Activated CD8-positive, alpha-beta T cell treated with anti-CD3 and anti-CD28 coated beads for 36 hours (primary cell): Measurements from ENCODE around the gene KCTD16. TPM values are rescaled to one million over a fixed set of nuclear protein-coding genes. Genes with fewer than 3 reads are reported as not detected.

Experiments
- ATAC-seq: fragments of 200-7000 bp; cut with Tn5 transposase; one replicate; pipeline ENCODE4 v1.10.0; 2021; ENCODE audit warnings: mild to moderate bottlenecking, moderate library complexity
- CTCF ChIA-PET: fragments of 350-600 bp; sonication (Branson Sonifier 250); formaldehyde crosslinking; loops from one replicate; lab custom pipeline; 2021; ENCODE audit warnings: antibody characterized with exemption; lab: Charles Lee
- POLR2A ChIA-PET: fragments of 350-600 bp; sonication (Branson Sonifier 250); formaldehyde crosslinking; loops from one replicate; lab custom pipeline; 2021; ENCODE audit warnings: antibody characterized with exemption; lab: Charles Lee
- DNase-seq: peaks from one replicate; pipeline ENCODE4 v3.0.0-alpha.2; 2020
- H3K27ac Mint-ChIP-seq: one replicate; pipeline ENCODE4 v1.8.0; 2021; ENCODE audit warnings: mild to moderate bottlenecking, mixed read lengths
- H3K27me3 Mint-ChIP-seq: one replicate; pipeline ENCODE4 v1.8.0; 2021; ENCODE audit warnings: mixed read lengths
- H3K36me3 Mint-ChIP-seq: one replicate; pipeline ENCODE4 v1.8.0; 2021; ENCODE audit warnings: low read depth, mixed read lengths
- H3K4me1 Mint-ChIP-seq: one replicate; pipeline ENCODE4 v1.8.0; 2021; ENCODE audit warnings: low read depth, mixed read lengths
- H3K4me3 Mint-ChIP-seq: one replicate; pipeline ENCODE4 v1.8.0; 2021; ENCODE audit warnings: mild to moderate bottlenecking, moderate library complexity, mixed read lengths
- H3K9me3 Mint-ChIP-seq: one replicate; pipeline ENCODE4 v1.8.0; 2021; ENCODE audit warnings: mixed read lengths
- intact Hi-C: fragments of 100-400 bp; cut with micrococcal nuclease; formaldehyde crosslinking; loops from one replicate; pipeline ENCODE4 v1.10.0; 2022
- total RNA-seq, 2 experiments: library from RNA; stranded (reverse); gene quantifications; one replicate each; pipeline ENCODE4 v1.2.3, GENCODE V29; 2021
- TF ChIP-seq, protein P1 (sequence below): fragments of 200-600 bp; IDR thresholded peaks from one replicate; pipeline ENCODE4 v1.8.0; 2022; ENCODE audit warnings: antibody characterized with exemption, mild to moderate bottlenecking

Gene KCTD16
- total RNA-seq, 2 experiments from 2014 or later: 0.27 to 0.29 TPM

DNA sequence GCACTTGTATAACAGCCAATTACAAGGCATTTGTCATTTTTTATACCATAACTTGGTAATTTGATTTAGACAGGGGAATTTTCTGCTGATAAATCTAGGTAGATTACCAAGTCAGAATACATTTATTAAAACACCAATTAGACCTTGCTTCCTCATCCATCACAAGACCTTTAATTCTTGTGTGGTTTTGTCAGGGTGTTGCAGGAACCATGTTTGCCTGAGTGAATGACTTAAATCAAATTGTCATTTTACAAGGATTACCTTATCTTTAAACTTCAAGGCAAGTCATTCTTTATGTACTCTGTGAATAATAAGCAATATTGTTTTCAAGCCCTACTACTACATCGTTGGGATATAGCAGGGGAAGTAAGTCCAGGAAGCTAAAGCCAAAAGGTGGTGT, 257.7 kb downstream of the KCTD16 start:
- TF ChIP-seq, protein P1, sequence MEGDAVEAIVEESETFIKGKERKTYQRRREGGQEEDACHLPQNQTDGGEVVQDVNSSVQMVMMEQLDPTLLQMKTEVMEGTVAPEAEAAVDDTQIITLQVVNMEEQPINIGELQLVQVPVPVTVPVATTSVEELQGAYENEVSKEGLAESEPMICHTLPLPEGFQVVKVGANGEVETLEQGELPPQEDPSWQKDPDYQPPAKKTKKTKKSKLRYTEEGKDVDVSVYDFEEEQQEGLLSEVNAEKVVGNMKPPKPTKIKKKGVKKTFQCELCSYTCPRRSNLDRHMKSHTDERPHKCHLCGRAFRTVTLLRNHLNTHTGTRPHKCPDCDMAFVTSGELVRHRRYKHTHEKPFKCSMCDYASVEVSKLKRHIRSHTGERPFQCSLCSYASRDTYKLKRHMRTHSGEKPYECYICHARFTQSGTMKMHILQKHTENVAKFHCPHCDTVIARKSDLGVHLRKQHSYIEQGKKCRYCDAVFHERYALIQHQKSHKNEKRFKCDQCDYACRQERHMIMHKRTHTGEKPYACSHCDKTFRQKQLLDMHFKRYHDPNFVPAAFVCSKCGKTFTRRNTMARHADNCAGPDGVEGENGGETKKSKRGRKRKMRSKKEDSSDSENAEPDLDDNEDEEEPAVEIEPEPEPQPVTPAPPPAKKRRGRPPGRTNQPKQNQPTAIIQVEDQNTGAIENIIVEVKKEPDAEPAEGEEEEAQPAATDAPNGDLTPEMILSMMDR: no peak
- DNase-seq (no peak), ATAC-seq (no peak)
- H3K4me1 Mint-ChIP-seq: no peaks in the 10 kb centered on the region
- no peaks in the 10 kb centered on the region for H3K27me3 Mint-ChIP-seq
- intact Hi-C loops: no loop called here
- no peaks in the 10 kb centered on the region for H3K36me3 Mint-ChIP-seq
- CTCF ChIA-PET: no interaction called here
- H3K9me3 Mint-ChIP-seq: peaks cover 4% of the 10 kb centered on the region
- H3K4me3 Mint-ChIP-seq: no peak overlapping the region
- POLR2A ChIA-PET: no interaction called here
- H3K27ac Mint-ChIP-seq: no peak overlapping the region

DNA sequence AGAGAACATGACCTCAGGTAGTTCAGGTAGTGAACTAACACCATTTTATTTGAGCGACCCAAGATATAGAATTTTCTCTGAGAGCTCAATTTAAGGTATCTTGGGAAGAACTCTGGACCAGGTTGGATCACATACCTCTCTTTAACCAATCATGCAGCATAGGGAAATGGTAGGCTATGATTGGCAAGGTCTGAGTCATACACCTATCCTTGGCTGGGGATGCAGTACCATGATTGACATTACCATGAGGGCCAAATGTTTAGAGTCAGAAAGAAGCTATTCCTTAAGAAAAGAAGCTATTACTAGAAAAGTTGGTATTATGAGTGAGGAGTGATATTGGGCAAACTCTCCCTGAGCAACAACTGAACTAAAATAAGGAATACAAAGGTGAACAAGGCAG, 258.7 kb downstream of the KCTD16 start:
- Mint-ChIP-seq H3K4me1 (no peaks in the 10 kb centered on the region), H3K27ac (no peak overlapping the region), H3K4me3 (no peak overlapping the region), H3K27me3 (no peaks in the 10 kb centered on the region), H3K9me3 (peaks cover 5% of the 10 kb centered on the region), H3K36me3 (no peaks in the 10 kb centered on the region)
- intact Hi-C loops: no loop called here
- TF ChIP-seq, protein P1: no peak
- ChIA-PET POLR2A (no interaction called here), CTCF (no interaction called here)
- DNase-seq: no peak
- ATAC-seq: no peak

DNA sequence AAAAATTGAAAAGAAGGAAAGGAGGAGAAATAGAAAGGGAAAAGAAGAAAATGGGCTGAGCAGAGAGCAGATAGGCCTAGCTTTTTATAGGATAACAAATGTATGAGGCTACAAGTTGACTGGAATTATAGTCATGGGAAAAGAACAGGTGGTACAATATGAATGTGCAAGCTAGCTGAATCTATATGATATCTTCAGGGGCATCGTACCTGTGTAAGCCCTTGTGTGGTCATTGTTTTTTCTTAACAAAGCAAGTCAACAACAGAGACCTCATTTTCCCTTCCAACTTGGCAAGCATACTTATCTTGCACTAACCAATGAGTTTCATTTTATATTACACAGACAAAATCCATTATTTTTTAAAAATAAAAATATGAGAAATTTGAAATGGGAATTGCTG, 259.2 kb downstream of the KCTD16 start:
- no peaks in the 10 kb centered on the region for H3K27me3 Mint-ChIP-seq
- ChIA-PET POLR2A (no interaction called here), CTCF (no interaction called here)
- no peaks in the 10 kb centered on the region for H3K4me1 Mint-ChIP-seq
- H3K4me3 Mint-ChIP-seq: no peak overlapping the region
- TF ChIP-seq, protein P1: no peak
- DNase-seq (no peak), ATAC-seq (no peak)
- no peak overlapping the region for H3K27ac Mint-ChIP-seq
- intact Hi-C loops: no loop called here
- peaks cover 4% of the 10 kb centered on the region for H3K9me3 Mint-ChIP-seq
- H3K36me3 Mint-ChIP-seq: no peaks in the 10 kb centered on the region

DNA sequence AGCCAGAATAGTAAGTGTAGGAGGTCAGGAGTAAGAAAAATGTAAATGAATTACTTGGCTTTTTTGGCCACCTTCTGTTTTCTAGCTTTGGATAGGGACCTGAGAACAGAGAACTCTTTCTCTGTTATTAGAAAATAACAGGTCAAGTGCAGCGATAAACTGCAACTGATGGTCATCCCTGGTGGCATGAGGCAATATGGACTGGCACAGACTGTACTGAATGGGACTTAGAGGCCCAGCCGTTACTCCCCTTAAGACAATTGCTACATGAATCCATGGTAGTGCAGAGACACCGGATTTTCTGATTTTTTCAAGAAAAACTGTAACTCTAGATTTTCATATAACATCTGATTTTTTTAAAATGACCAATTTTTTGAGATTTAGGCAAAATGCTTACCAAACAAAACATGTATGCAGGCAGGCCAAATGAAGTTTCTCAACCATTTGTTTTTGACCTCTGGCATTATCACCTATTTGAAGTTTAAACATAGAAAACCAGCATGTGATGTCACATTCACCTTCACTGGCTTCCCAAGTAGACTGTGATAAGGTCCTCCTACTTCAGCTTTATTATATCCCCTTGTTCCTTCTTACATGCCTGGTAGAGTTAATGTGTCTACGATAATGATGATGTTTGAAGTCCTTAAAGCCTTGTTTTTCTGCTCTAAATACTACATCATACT, 262.6 kb downstream of the KCTD16 start:
- DNase-seq (no peak), ATAC-seq (no peak)
- Mint-ChIP-seq H3K36me3 (no peaks in the 10 kb centered on the region), H3K4me3 (no peak overlapping the region), H3K9me3 (peaks cover 6% of the 10 kb centered on the region), H3K27me3 (no peaks in the 10 kb centered on the region), H3K27ac (no peak overlapping the region), H3K4me1 (no peaks in the 10 kb centered on the region)
- TF ChIP-seq, protein P1: no peak
- ChIA-PET POLR2A (no interaction called here), CTCF (no interaction called here)
- intact Hi-C loops: no loop called here

DNA sequence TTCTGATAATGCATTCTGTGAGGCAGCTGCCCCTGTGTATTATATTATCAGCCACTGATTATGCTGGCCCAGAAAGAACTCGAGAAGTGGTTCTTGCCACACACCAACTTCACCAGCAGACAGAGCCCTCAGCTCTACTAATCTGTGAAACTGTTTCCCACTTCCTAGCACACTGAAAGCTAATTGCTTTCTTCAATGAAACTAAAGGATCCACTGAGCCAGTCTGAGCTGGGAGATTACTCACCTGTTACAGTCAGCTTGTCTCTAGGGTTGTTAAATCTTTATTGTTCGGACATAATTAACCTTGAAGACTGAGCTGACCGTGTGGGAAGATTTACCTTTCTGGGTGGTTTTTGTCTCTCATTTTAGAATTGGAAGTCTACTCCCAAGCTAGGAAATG, 263.2 kb downstream of the KCTD16 start:
- TF ChIP-seq, protein P1: no peak
- ChIA-PET CTCF (no interaction called here), POLR2A (no interaction called here)
- H3K9me3 Mint-ChIP-seq: peaks cover 6% of the 10 kb centered on the region
- intact Hi-C loops: no loop called here
- no peaks in the 10 kb centered on the region for H3K4me1 Mint-ChIP-seq
- H3K4me3 Mint-ChIP-seq: no peak overlapping the region
- DNase-seq: no peak
- ATAC-seq: no peak
- H3K36me3 Mint-ChIP-seq: no peaks in the 10 kb centered on the region
- no peak overlapping the region for H3K27ac Mint-ChIP-seq
- H3K27me3 Mint-ChIP-seq: no peaks in the 10 kb centered on the region
